SK-N-MC (cell line): ENCODE results near the gene TPRN.
A peak's percentile ranks its signal among the peaks of the same experiment; 100 is the strongest.

Experiments used
- EZH2 ChIP-seq: fragments of 200-600 bp; sonication (generic); IDR thresholded peaks from one replicate; pipeline ENCODE4 v1.6.1; 2017; ENCODE audit warnings: antibody characterized with exemption
- POLR2AphosphoS5 ChIP-seq: IDR thresholded peaks from 2 replicates; pipeline ENCODE4 v1.6.1; 2012; ENCODE audit warnings: mild to moderate bottlenecking, low read depth, low read length, borderline replicate concordance

DNA sequence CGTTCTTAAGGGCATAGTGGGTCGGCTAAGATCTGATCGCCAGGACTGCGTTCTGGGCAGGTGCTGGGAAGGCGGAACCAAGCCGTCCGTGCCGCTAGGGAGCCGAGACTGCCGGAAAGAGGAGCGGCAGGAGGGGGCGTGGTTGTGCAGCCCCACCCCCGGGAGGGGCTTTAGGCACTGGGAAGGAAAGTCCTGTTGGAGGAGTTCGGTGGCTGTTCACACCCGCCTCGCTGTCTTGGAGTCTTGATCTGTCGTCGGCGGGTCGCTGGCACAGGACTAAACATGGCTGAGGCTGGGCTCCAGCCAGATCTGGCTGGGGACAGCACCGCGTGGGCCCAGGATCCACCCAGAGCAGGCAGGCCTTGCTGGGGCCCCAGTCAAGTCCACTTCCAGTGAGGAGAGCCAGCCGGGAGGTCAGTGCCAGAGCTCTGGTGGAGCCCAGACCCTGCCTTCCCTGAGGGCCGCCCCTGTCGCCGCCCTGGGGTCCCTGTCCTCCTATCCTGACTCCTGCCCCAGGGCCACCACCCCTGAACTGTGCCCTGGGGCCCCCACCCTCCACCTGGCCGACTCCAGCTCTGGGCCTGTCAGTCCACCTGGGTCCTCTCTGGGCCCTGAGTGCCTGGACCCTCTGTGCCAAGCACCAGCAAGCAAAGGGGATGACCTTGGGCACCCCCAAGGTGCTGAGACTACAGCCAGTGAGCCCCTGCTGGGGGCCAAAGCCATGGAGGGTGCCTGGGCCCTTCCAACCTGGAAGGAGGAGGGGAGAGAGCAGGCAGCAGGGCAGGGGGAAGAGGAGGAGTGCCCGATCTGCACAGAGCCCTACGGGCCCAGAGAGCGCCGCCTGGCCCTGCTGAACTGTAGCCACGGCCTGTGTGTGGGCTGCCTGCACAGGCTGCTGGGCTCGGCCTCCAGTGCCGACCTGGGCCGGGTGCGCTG is 17.0 kb upstream of the TPRN start:
- TF ChIP-seq POLR2AphosphoS5 (peak; percentile 68), EZH2 (no peak)
